Measurements from ENCODE around the gene VAMP5.

GRCh38 chr2:85611705-85612587 lies 27.7 kb downstream of the VAMP5 start, which contains the start of gene C2orf68:
- no peak for TF ChIP-seq CTCF (IDR thresholded peaks at IDR 0.05)
- peak; percentile 81 to 89 for TF ChIP-seq POLR2AphosphoS5 (IDR thresholded peaks at IDR 0.05; ENCODE audit: insufficient read depth in 1 of 2, low read depth in 1 of 2)
- TF ChIP-seq POLR2A (IDR thresholded peaks at IDR 0.05): peak in 1 of 2 donors; percentile 68

All from vagina (tissue), 2 donors.